GM19395 (cell line): Measurements from ENCODE around the gene RPS10.
A peak's percentile ranks its signal among the peaks of the same experiment; 100 is the strongest.
"Not testable (repeated sequence)": the region's sequence is repeated elsewhere in the genome, so short reads cannot be mapped to it uniquely, and the experiment has no call there.

Experiments used
- ATAC-seq: cut with Tn5 transposase; IDR thresholded peaks from one replicate; pipeline ENCODE4 v1.9.1; 2021; ENCODE audit warnings: mild to moderate bottlenecking, moderate library complexity; ENCODE audit not compliant: unreplicated experiment

The RPS10 gene

GRCh38 chr6:34393191-34393965 lies 32.5 kb downstream of the RPS10 start:
- no peak for ATAC-seq

- peak; percentile 79 for ATAC-seq
Measured at GRCh38 chr6:34392497-34393190, 33.2 kb downstream of the RPS10 start, which contains the start of gene NUDT3. Gene NUDT3, minus strand, starts transcription at chr6:34392669. Its CDS starts 307 bp downstream, at chr6:34392362.

- peak; percentile 43 for ATAC-seq
Measured at GRCh38 chr6:34391786-34392496, 33.9 kb downstream of the RPS10 start.

GRCh38 chr6:34391473-34391785 lies 34.4 kb downstream of the RPS10 start:
- no peak for ATAC-seq

- no peak for ATAC-seq
Measured at GRCh38 chr6:34390531-34391472, 35.1 kb downstream of the RPS10 start.

GRCh38 chr6:34389034-34389433 lies 36.8 kb downstream of the RPS10 start:
- no peak for ATAC-seq

GRCh38 chr6:34388421-34388820 lies 37.4 kb downstream of the RPS10 start:
- no peak for ATAC-seq

- ATAC-seq: no peak
Measured at GRCh38 chr6:34386316-34387137, 39.3 kb downstream of the RPS10 start.

- ATAC-seq: no peak
Measured at GRCh38 chr6:34385793-34386195, 40.1 kb downstream of the RPS10 start.

- no peak for ATAC-seq
Measured at GRCh38 chr6:34384321-34385153, 41.3 kb downstream of the RPS10 start.

GRCh38 chr6:34383656-34384320 lies 42.1 kb downstream of the RPS10 start:
- ATAC-seq: no peak

GRCh38 chr6:34383161-34383631 lies 42.7 kb downstream of the RPS10 start:
- no peak for ATAC-seq

GRCh38 chr6:34381081-34381480 lies 44.8 kb downstream of the RPS10 start:
- no peak for ATAC-seq

- ATAC-seq: no peak
Measured at GRCh38 chr6:34378470-34378869, 47.4 kb downstream of the RPS10 start.

- no peak for ATAC-seq
Measured at GRCh38 chr6:34377984-34378383, 47.9 kb downstream of the RPS10 start.

GRCh38 chr6:34377571-34377970 lies 48.3 kb downstream of the RPS10 start:
- ATAC-seq: not testable (repeated sequence)

- ATAC-seq: no peak
Measured at GRCh38 chr6:34375833-34376232, 50.0 kb downstream of the RPS10 start.

- no peak for ATAC-seq
Measured at GRCh38 chr6:34374508-34374907, 51.4 kb downstream of the RPS10 start.
